HEK293 (cell line): ENCODE results near the gene DGKG.

ENCODE experiments used
- CTCF ChIA-PET: fragments of 350-600 bp; formaldehyde crosslinking; extraction: SDS; loops from one replicate; lab custom pipeline; 2021; ENCODE audit warnings: antibody characterized with exemption; lab: Yijun Ruan, JAX
- POLR2A ChIA-PET: fragments of 300-600 bp; formaldehyde crosslinking; extraction: SDS; loops from one replicate; lab custom pipeline; 2020; ENCODE audit warnings: antibody characterized with exemption, inconsistent platforms; lab: Yijun Ruan, JAX
- H3K27ac ChIP-seq: fragments of 200-500 bp; sonication (Bioruptor generic); 2 replicates; pipeline ENCODE4 v1.5.1; 2014; ENCODE audit warnings: low read depth, low read length, control low read depth, inconsistent platforms; ENCODE audit errors: extremely low read depth
- H3K36me3 ChIP-seq, 2 experiments: fragments of 200-500 bp in 1 of 2; sonication (Bioruptor generic) in 1 of 2; 1 replicate in 1 of 2; 2 replicates in 1 of 2; pipeline ENCODE4 v1.5.1; 2014 to 2017; ENCODE audit warnings: inconsistent platforms in 2 of 2, low read length in 2 of 2; ENCODE audit not compliant: control insufficient read depth in 2 of 2, insufficient read depth in 1 of 2
- H3K4me1 ChIP-seq: fragments of 200-500 bp; sonication (Bioruptor generic); 2 replicates; pipeline ENCODE4 v1.5.1; 2014; ENCODE audit warnings: mild to moderate bottlenecking, low read length, inconsistent platforms; ENCODE audit not compliant: control insufficient read depth, insufficient read depth
- H3K4me3 ChIP-seq: 2 replicates; pipeline ENCODE4 v1.5.1; 2011; ENCODE audit warnings: low read depth, mild to moderate bottlenecking, control low read depth, low read length, moderate library complexity
- H3K9me3 ChIP-seq: fragments of 200-500 bp; sonication (Bioruptor generic); 2 replicates; pipeline ENCODE4 v1.5.1; 2014; ENCODE audit warnings: low read depth, low read length, inconsistent platforms; ENCODE audit not compliant: control insufficient read depth, insufficient read depth
- GFI1B ChIP-seq: fragments of 450-650 bp; formaldehyde crosslinking; IDR thresholded peaks from 2 replicates; pipeline ENCODE4 v1.5.1; 2016; ENCODE audit warnings: missing biosample characterization, missing genetic modification characterization
- HOXC10 ChIP-seq: sonication (generic); formaldehyde crosslinking; IDR thresholded peaks from 2 replicates; pipeline ENCODE4 v1.8.1; 2023; ENCODE audit warnings: mild to moderate bottlenecking, missing genetic modification reagents
- KLF9 ChIP-seq: fragments of 450-650 bp; formaldehyde crosslinking; IDR thresholded peaks from 2 replicates; pipeline ENCODE4 v1.5.1; 2016; ENCODE audit warnings: missing biosample characterization, missing genetic modification characterization, low read depth
- OVOL3 ChIP-seq: fragments of 450-650 bp; formaldehyde crosslinking; IDR thresholded peaks from 2 replicates; pipeline ENCODE4 v1.5.1; 2016; ENCODE audit warnings: missing biosample characterization, missing genetic modification characterization
- PRDM6 ChIP-seq: fragments of 450-650 bp; formaldehyde crosslinking; IDR thresholded peaks from 2 replicates; pipeline ENCODE4 v1.5.1; 2017; ENCODE audit warnings: missing biosample characterization, missing genetic modification characterization
- TRIM28 ChIP-seq: IDR thresholded peaks from 2 replicates; pipeline ENCODE4 v1.6.1; 2011; ENCODE audit warnings: low read length, control low read depth, borderline replicate concordance
- ZBTB21 ChIP-seq: fragments of 450-650 bp; formaldehyde crosslinking; IDR thresholded peaks from 2 replicates; pipeline ENCODE4 v1.5.1; 2017; ENCODE audit warnings: missing biosample characterization, missing genetic modification characterization
- ZBTB49 ChIP-seq: fragments of 450-650 bp; formaldehyde crosslinking; IDR thresholded peaks from 2 replicates; pipeline ENCODE4 v1.5.1; 2016; ENCODE audit warnings: missing biosample characterization, missing genetic modification characterization, low read depth
- ZNF133 ChIP-seq: fragments of 450-650 bp; formaldehyde crosslinking; IDR thresholded peaks from 2 replicates; pipeline ENCODE4 v1.5.1; 2016; ENCODE audit warnings: missing biosample characterization, missing genetic modification characterization
- ZNF138 ChIP-seq: fragments of 450-650 bp; formaldehyde crosslinking; IDR thresholded peaks from 2 replicates; pipeline ENCODE4 v1.5.1; 2016; ENCODE audit warnings: missing biosample characterization, missing genetic modification characterization, borderline replicate concordance
- ZNF202 ChIP-seq: fragments of 450-650 bp; formaldehyde crosslinking; IDR thresholded peaks from 2 replicates; pipeline ENCODE4 v1.5.1; 2016; ENCODE audit warnings: missing biosample characterization, missing genetic modification characterization, borderline replicate concordance
- ZNF211 ChIP-seq: fragments of 450-650 bp; formaldehyde crosslinking; IDR thresholded peaks from 2 replicates; pipeline ENCODE4 v1.5.1; 2016; ENCODE audit warnings: low read depth, missing biosample characterization, missing genetic modification characterization
- ZNF266 ChIP-seq: fragments of 450-650 bp; formaldehyde crosslinking; IDR thresholded peaks from 2 replicates; pipeline ENCODE4 v1.5.1; 2016; ENCODE audit warnings: missing biosample characterization, missing genetic modification characterization, low read depth
- ZNF302 ChIP-seq: fragments of 450-650 bp; formaldehyde crosslinking; IDR thresholded peaks from 2 replicates; pipeline ENCODE4 v1.5.1; 2016; ENCODE audit warnings: missing biosample characterization, missing genetic modification characterization, low read depth
- ZNF48 ChIP-seq: fragments of 450-650 bp; formaldehyde crosslinking; IDR thresholded peaks from 2 replicates; pipeline ENCODE4 v1.5.1; 2016; ENCODE audit warnings: missing biosample characterization, missing genetic modification characterization
- ZNF501 ChIP-seq: fragments of 450-650 bp; formaldehyde crosslinking; IDR thresholded peaks from 2 replicates; pipeline ENCODE4 v1.5.1; 2016; ENCODE audit warnings: missing biosample characterization, missing genetic modification characterization
- ZNF529 ChIP-seq: fragments of 450-650 bp; formaldehyde crosslinking; IDR thresholded peaks from 2 replicates; pipeline ENCODE4 v1.5.1; 2017; ENCODE audit warnings: missing genetic modification characterization, missing biosample characterization; ENCODE audit not compliant: insufficient replicate concordance
- ZNF585B ChIP-seq: fragments of 450-650 bp; formaldehyde crosslinking; IDR thresholded peaks from 2 replicates; pipeline ENCODE4 v1.5.1; 2016; ENCODE audit warnings: missing biosample characterization, missing genetic modification characterization
- ZNF660 ChIP-seq: fragments of 450-650 bp; IDR thresholded peaks from 2 replicates; pipeline ENCODE4 v1.5.1; 2018; ENCODE audit warnings: missing biosample characterization, mild to moderate bottlenecking, missing genetic modification characterization
- ZNF664 ChIP-seq: fragments of 450-650 bp; formaldehyde crosslinking; IDR thresholded peaks from 2 replicates; pipeline ENCODE4 v1.5.1; 2016; ENCODE audit warnings: missing biosample characterization, missing genetic modification characterization
- ZNF670 ChIP-seq: fragments of 450-650 bp; formaldehyde crosslinking; IDR thresholded peaks from 2 replicates; pipeline ENCODE4 v1.5.1; 2016; ENCODE audit warnings: missing biosample characterization, missing genetic modification characterization, low read depth
- TF ChIP-seq, protein P1 (sequence below): fragments of 450-650 bp; formaldehyde crosslinking; IDR thresholded peaks from 2 replicates; pipeline ENCODE4 v1.5.1; 2016; ENCODE audit warnings: missing biosample characterization, missing genetic modification characterization
- TF ChIP-seq, protein P2 (sequence below): fragments of 450-650 bp; formaldehyde crosslinking; IDR thresholded peaks from 2 replicates; pipeline ENCODE4 v1.5.1; 2016; ENCODE audit warnings: missing biosample characterization, missing genetic modification characterization, borderline replicate concordance

The DGKG gene

DNA sequence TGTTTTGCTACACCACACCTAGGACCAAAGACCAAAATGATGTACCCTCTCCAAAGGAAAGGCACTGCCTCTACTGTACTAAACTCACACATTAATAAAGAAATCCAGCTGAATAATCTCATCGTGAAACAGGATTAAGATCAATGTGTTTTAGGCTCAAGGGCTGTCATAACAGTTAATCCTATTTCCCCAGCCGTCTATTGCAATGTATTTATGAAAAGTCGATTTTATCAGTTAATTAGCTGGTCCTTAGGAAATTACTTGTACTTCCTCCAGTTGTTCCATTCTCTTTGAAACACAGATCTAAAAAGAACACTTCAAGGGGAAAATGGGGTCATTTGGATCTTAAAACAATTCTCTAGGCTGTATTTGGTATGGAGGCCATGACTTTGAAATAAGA, 261.6 kb downstream of the DGKG start:
- POLR2A ChIA-PET = no interaction called here
- peaks cover 25% of the 10 kb centered on the region; the same call in 1 of the 2 replicates for H3K4me1 ChIP-seq

GRCh38 chr3:186099178-186099577, 262.9 kb downstream of the DGKG start:
- Histone ChIP-seq H3K4me3 (no peak overlapping the region), H3K27ac (no peak overlapping the region), H3K9me3 (no peaks in the 10 kb centered on the region), H3K4me1 (peaks cover 19% of the 10 kb centered on the region; the same call in 1 of the 2 replicates), H3K36me3 (no peaks in the 10 kb centered on the region)
- POLR2A ChIA-PET = no interaction called here
- CTCF ChIA-PET = interaction anchor here (1.0 kb wide), 2 partner anchors 112 to 178 kb away, joined by 3 read pairs; no protein-coding TSS in a partner anchor
- peak; percentile 51; the same call in 1 of the 2 replicates for TF ChIP-seq ZNF660 (tag by site-specific recombination)
- TF ChIP-seq ZNF501 (tag by site-specific recombination) = 0 out of 2 replicates have a peak, but pooled peaks have one; percentile 22
- no peak for TF ChIP-seq ZNF585B
- peak; percentile 75 for TF ChIP-seq ZNF664 (tag by site-specific recombination)
- TF ChIP-seq OVOL3 = no peak
- TF ChIP-seq ZNF133 (tag by site-specific recombination) = no peak
- TF ChIP-seq, protein P1, sequence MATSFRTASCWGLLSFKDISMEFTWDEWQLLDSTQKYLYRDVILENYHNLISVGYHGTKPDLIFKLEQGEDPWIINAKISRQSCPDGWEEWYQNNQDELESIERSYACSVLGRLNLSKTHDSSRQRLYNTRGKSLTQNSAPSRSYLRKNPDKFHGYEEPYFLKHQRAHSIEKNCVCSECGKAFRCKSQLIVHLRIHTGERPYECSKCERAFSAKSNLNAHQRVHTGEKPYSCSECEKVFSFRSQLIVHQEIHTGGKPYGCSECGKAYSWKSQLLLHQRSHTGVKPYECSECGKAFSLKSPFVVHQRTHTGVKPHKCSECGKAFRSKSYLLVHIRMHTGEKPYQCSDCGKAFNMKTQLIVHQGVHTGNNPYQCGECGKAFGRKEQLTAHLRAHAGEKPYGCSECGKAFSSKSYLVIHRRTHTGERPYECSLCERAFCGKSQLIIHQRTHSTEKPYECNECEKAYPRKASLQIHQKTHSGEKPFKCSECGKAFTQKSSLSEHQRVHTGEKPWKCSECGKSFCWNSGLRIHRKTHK (tag by site-specific recombination) = no peak
- peak; percentile 65 for TF ChIP-seq PRDM6 (tag by site-specific recombination)
- TF ChIP-seq ZNF670 (tag by site-specific recombination) = no peak

More for the DNA sequence above, 261.6 kb downstream of the DGKG start:
- Histone ChIP-seq H3K27ac (no peak overlapping the region), H3K4me3 (no peak overlapping the region), H3K36me3 (no peaks in the 10 kb centered on the region), H3K9me3 (no peaks in the 10 kb centered on the region)
- TF ChIP-seq GFI1B (tag by site-specific recombination) = no peak
- TF ChIP-seq ZNF302 (tag by site-specific recombination) = no peak
- TF ChIP-seq TRIM28 = no peak
- no peak for TF ChIP-seq ZBTB21 (tag by site-specific recombination)
- no peak for TF ChIP-seq KLF9 (tag by site-specific recombination)
- TF ChIP-seq, protein P2, sequence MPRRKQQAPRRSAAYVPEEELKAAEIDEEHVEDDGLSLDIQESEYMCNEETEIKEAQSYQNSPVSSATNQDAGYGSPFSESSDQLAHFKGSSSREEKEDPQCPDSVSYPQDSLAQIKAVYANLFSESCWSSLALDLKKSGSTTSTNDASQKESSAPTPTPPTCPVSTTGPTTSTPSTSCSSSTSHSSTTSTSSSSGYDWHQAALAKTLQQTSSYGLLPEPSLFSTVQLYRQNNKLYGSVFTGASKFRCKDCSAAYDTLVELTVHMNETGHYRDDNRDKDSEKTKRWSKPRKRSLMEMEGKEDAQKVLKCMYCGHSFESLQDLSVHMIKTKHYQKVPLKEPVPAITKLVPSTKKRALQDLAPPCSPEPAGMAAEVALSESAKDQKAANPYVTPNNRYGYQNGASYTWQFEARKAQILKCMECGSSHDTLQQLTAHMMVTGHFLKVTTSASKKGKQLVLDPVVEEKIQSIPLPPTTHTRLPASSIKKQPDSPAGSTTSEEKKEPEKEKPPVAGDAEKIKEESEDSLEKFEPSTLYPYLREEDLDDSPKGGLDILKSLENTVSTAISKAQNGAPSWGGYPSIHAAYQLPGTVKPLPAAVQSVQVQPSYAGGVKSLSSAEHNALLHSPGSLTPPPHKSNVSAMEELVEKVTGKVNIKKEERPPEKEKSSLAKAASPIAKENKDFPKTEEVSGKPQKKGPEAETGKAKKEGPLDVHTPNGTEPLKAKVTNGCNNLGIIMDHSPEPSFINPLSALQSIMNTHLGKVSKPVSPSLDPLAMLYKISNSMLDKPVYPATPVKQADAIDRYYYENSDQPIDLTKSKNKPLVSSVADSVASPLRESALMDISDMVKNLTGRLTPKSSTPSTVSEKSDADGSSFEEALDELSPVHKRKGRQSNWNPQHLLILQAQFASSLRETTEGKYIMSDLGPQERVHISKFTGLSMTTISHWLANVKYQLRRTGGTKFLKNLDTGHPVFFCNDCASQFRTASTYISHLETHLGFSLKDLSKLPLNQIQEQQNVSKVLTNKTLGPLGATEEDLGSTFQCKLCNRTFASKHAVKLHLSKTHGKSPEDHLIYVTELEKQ (tag by site-specific recombination) = no peak
- TF ChIP-seq ZNF529 (tag by site-specific recombination) = no peak
- TF ChIP-seq ZBTB49 (tag by site-specific recombination) = no peak
- no peak for TF ChIP-seq ZNF266 (tag by site-specific recombination)
- TF ChIP-seq ZNF211 (tag by site-specific recombination) = no peak
- no peak for TF ChIP-seq ZNF48
- TF ChIP-seq ZNF202 (tag by site-specific recombination) = no peak
- TF ChIP-seq PRDM6 (tag by site-specific recombination) = no peak
- TF ChIP-seq ZNF138 = no peak
- TF ChIP-seq HOXC10 (CRISPR knock-in tag) = no peak
- CTCF ChIA-PET = no interaction called here
